Gastrocnemius medialis (tissue), 4 donors: Measurements from ENCODE around the gene PTX4.

Source experiments
- CTCF ChIP-seq, 5 experiments: fragments of 450-650 bp in 3 of 5; fragments of 200-600 bp in 2 of 5; sonication (generic) in 2 of 5; IDR thresholded peaks in 4 of 5; conservative IDR thresholded peaks in 1 of 5; 1 replicate in 4 of 5; 2 replicates in 1 of 5; pipeline ENCODE4 v1.5.1; 2016 to 2019; ENCODE audit warnings: antibody characterized with exemption in 5 of 5, mild to moderate bottlenecking in 3 of 5, moderate library complexity in 3 of 5
- POLR2A ChIP-seq, 2 donors: fragments of 450-650 bp; IDR thresholded peaks; one replicate each; pipeline ENCODE4 v1.6.1; 2017; ENCODE audit warnings: antibody characterized with exemption in 2 of 2, mild to moderate bottlenecking in 2 of 2, moderate library complexity in 2 of 2

DNA sequence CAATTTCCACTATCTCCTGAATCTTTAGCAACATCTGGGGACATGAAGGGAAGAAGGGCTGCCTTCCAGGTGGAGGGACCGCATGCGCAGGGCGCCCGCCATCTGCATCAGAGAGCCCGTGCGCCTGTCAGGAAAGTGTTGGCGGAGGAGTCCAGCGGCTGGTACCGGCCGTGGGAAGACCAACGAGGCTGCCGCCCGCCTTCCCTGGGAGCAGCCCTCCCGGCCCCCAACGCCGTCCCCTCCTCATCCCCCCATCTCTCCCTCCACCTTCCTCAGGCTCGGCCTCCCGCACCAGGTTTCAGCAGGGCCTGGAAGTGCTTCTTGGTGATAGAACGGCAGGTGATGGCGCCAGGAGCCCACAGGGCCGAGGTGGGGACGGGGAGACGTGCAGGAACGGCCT lies 22.7 kb downstream of the PTX4 start:
- TF ChIP-seq CTCF (IDR thresholded peaks at IDR 0.05 in 4 of 5, conservative IDR thresholded peaks at IDR 0.05 in 1 of 5) (no peak), POLR2A (IDR thresholded peaks at IDR 0.05) (no peak)
